ENCODE results near the gene CCDC92.

DNA sequence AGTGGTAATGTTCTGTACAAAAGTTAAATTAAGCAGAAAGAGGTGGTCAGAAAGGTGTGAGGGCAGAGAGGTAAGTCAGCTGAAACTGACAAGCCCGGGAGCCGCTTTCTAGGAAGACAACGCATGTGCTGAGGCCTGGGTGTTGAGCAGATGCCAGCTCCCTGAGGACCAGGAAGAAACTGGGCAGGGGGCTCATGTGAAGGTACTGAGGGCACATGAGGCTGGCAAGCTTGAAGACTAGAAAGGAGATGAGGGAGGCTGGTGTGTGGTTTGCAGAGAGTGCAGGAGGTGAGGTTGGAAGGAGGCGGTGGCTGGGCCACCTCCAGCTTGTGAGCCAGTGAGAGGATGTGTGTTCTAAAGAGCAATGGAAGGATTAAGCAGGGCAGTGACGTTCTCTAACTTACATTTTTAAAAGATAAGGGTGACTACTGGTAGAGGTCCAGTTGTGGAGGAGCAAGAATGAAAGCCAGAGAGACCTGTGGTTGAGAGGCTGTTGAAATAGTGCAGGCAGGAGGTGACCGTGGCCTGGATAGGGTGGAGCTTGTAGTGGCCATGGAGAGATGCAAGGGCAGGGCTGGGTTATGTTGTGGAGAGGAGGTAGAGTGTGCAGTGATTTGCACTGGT, 29.5 kb upstream of the CCDC92 start:
- TF ChIP-seq ARNTL (CRISPR knock-in tag; IDR thresholded peaks at IDR 0.05; ENCODE audit: borderline replicate concordance, low read depth) = no peak
- no peak for TF ChIP-seq TOX (CRISPR knock-in tag; IDR thresholded peaks at IDR 0.05; ENCODE audit: borderline replicate concordance)
- TF ChIP-seq, protein P1, sequence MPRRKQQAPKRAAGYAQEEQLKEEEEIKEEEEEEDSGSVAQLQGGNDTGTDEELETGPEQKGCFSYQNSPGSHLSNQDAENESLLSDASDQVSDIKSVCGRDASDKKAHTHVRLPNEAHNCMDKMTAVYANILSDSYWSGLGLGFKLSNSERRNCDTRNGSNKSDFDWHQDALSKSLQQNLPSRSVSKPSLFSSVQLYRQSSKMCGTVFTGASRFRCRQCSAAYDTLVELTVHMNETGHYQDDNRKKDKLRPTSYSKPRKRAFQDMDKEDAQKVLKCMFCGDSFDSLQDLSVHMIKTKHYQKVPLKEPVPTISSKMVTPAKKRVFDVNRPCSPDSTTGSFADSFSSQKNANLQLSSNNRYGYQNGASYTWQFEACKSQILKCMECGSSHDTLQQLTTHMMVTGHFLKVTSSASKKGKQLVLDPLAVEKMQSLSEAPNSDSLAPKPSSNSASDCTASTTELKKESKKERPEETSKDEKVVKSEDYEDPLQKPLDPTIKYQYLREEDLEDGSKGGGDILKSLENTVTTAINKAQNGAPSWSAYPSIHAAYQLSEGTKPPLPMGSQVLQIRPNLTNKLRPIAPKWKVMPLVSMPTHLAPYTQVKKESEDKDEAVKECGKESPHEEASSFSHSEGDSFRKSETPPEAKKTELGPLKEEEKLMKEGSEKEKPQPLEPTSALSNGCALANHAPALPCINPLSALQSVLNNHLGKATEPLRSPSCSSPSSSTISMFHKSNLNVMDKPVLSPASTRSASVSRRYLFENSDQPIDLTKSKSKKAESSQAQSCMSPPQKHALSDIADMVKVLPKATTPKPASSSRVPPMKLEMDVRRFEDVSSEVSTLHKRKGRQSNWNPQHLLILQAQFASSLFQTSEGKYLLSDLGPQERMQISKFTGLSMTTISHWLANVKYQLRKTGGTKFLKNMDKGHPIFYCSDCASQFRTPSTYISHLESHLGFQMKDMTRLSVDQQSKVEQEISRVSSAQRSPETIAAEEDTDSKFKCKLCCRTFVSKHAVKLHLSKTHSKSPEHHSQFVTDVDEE (CRISPR knock-in tag; IDR thresholded peaks at IDR 0.05) = no peak
- no peak for TF ChIP-seq GLIS3 (CRISPR knock-in tag; IDR thresholded peaks at IDR 0.05)
- no peak for TF ChIP-seq ZFP3 (CRISPR knock-in tag; IDR thresholded peaks at IDR 0.05)
- TF ChIP-seq PATZ1 (CRISPR knock-in tag; IDR thresholded peaks at IDR 0.05; ENCODE audit: borderline replicate concordance) = no peak
- no peak for TF ChIP-seq ZNF565 (CRISPR knock-in tag; conservative IDR thresholded peaks at IDR 0.05; ENCODE audit: low read depth)
- TF ChIP-seq RARB (CRISPR knock-in tag; IDR thresholded peaks at IDR 0.05) = no peak
